ENCODE measurements around the gene NBPF1. TPM values are rescaled to one million over a fixed set of nuclear protein-coding genes. Genes with fewer than 3 reads are reported as not detected.

NBPF1 gene
- total RNA-seq, 2 experiments from 2014 or later: 15.0 to 15.9 TPM

GRCh38 chr1:16618719-16619118 lies 5.4 kb upstream of the NBPF1 start:
- Histone ChIP-seq H3K36me3 (ENCODE audit: insufficient read depth, low read length) (peaks cover 34% of the 10 kb centered on the region), H3K4me1 (ENCODE audit: insufficient read depth, low read length) (peaks cover 7% of the 10 kb centered on the region), H3K9me3 (ENCODE audit: control insufficient read depth in 1 of 2, insufficient read depth in 1 of 2, low read length in 2 of 2) (no peaks in the 10 kb centered on the region), H3K27me3 (ENCODE audit: control insufficient read depth in 1 of 2, insufficient read depth in 2 of 2, low read length in 2 of 2) (peaks cover under 1 to 9% of the 10 kb centered on the region in 2 experiments), H3K27ac (ENCODE audit: low read depth in 1 of 2, low read length in 2 of 2) (no peak overlapping the region), H3K4me3 (ENCODE audit: low read length) (no peak overlapping the region)
- ATAC-seq (ENCODE audit: poor library complexity) (no peak), DNase-seq (peak in 2 of 14 experiments; percentile 38 to 45)
- intact Hi-C loops (cut with DNase I, micrococcal nuclease): loop anchor here in 1 of 2 experiments (5.0 to 10.0 kb wide), 4 partner anchors 124 to 324 kb away; partner anchors contain the start of genes CROCC and SZRD1
- H3K4me3 Mint-ChIP-seq: no peak overlapping the region
- H3K9me3 Mint-ChIP-seq: no peaks in the 10 kb centered on the region
- CTCF ChIA-PET: interaction anchor here (1.3 kb wide), 1 partner anchor 9 kb away, joined by 3 read pairs; no protein-coding TSS in a partner anchor
- no peaks in the 10 kb centered on the region for H3K27me3 Mint-ChIP-seq
- no peaks in the 10 kb centered on the region for H3K36me3 Mint-ChIP-seq (ENCODE audit: low read depth)
- H3K27ac Mint-ChIP-seq: no peak overlapping the region
- no peaks in the 10 kb centered on the region for H3K4me1 Mint-ChIP-seq (ENCODE audit: low read depth)
- POLR2A ChIA-PET: no interaction called here
- TF ChIP-seq CTCF (IDR thresholded peaks at IDR 0.05): no peak

GRCh38 chr1:16617778-16618580 lies 4.6 kb upstream of the NBPF1 start:
- ATAC-seq (ENCODE audit: poor library complexity) (no peak), DNase-seq (peak in 1 of 14 experiments; percentile 27)
- Histone ChIP-seq H3K9me3 (ENCODE audit: control insufficient read depth in 1 of 2, insufficient read depth in 1 of 2, low read length in 2 of 2) (no peaks in the 10 kb centered on the region), H3K27ac (ENCODE audit: low read depth in 1 of 2, low read length in 2 of 2) (no peak overlapping the region), H3K4me3 (ENCODE audit: low read length) (no peak overlapping the region), H3K4me1 (ENCODE audit: insufficient read depth, low read length) (peaks cover 10% of the 10 kb centered on the region), H3K36me3 (ENCODE audit: insufficient read depth, low read length) (peaks cover 27% of the 10 kb centered on the region), H3K27me3 (ENCODE audit: control insufficient read depth in 1 of 2, insufficient read depth in 2 of 2, low read length in 2 of 2) (peaks cover 2 to 9% of the 10 kb centered on the region in 2 experiments)
- Mint-ChIP-seq H3K9me3 (no peaks in the 10 kb centered on the region), H3K4me1 (ENCODE audit: low read depth) (no peaks in the 10 kb centered on the region), H3K36me3 (ENCODE audit: low read depth) (no peaks in the 10 kb centered on the region), H3K4me3 (no peak overlapping the region), H3K27me3 (no peaks in the 10 kb centered on the region), H3K27ac (no peak overlapping the region)
- ChIA-PET CTCF (interaction anchor here (1.3 kb wide), 1 partner anchor 8 kb away, joined by 3 read pairs; no protein-coding TSS in a partner anchor), POLR2A (no interaction called here)
- intact Hi-C loops (cut with DNase I, micrococcal nuclease): loop anchor here in 1 of 2 experiments (5.0 to 10.0 kb wide), 4 partner anchors 123 to 324 kb away; partner anchors contain the start of genes CROCC and SZRD1
- no peak for TF ChIP-seq CTCF (IDR thresholded peaks at IDR 0.05)

GRCh38 chr1:16617114-16617631 lies 3.8 kb upstream of the NBPF1 start:
- H3K4me1 ChIP-seq (ENCODE audit: insufficient read depth, low read length): peaks cover 18% of the 10 kb centered on the region
- CTCF ChIA-PET: interaction anchor here (1.0 to 2.0 kb wide), 2 partner anchors 8 to 99 kb away, joined by 4 to 8 read pairs; no protein-coding TSS in a partner anchor
- H3K36me3 ChIP-seq (ENCODE audit: insufficient read depth, low read length): peaks cover 22% of the 10 kb centered on the region
- Mint-ChIP-seq H3K4me3 (no peak overlapping the region), H3K27me3 (no peaks in the 10 kb centered on the region), H3K36me3 (ENCODE audit: low read depth) (no peaks in the 10 kb centered on the region), H3K4me1 (ENCODE audit: low read depth) (no peaks in the 10 kb centered on the region), H3K27ac (no peak overlapping the region), H3K9me3 (no peaks in the 10 kb centered on the region)
- H3K27ac ChIP-seq (ENCODE audit: low read depth in 1 of 2, low read length in 2 of 2): no peak overlapping the region
- ATAC-seq (ENCODE audit: poor library complexity) (no peak), DNase-seq (peak in 3 of 14 experiments; percentile 3 to 36 (median 35))
- no peak overlapping the region for H3K4me3 ChIP-seq (ENCODE audit: low read length)
- peaks cover 2 to 9% of the 10 kb centered on the region in 2 experiments for H3K27me3 ChIP-seq (ENCODE audit: control insufficient read depth in 1 of 2, insufficient read depth in 2 of 2, low read length in 2 of 2)
- intact Hi-C loops (cut with DNase I, micrococcal nuclease): loop anchor here in 1 of 2 experiments (5.0 to 10.0 kb wide), 4 partner anchors 122 to 325 kb away; partner anchors contain the start of genes CROCC and SZRD1
- H3K9me3 ChIP-seq (ENCODE audit: control insufficient read depth in 1 of 2, insufficient read depth in 1 of 2, low read length in 2 of 2): no peaks in the 10 kb centered on the region
- no peak for TF ChIP-seq CTCF (IDR thresholded peaks at IDR 0.05)
- POLR2A ChIA-PET: interaction anchor here (1.9 kb wide), 1 partner anchor 288 kb away, joined by 4 read pairs; no protein-coding TSS in a partner anchor
